Measurements from ENCODE around the gene EMC9.

Gene EMC9

DNA sequence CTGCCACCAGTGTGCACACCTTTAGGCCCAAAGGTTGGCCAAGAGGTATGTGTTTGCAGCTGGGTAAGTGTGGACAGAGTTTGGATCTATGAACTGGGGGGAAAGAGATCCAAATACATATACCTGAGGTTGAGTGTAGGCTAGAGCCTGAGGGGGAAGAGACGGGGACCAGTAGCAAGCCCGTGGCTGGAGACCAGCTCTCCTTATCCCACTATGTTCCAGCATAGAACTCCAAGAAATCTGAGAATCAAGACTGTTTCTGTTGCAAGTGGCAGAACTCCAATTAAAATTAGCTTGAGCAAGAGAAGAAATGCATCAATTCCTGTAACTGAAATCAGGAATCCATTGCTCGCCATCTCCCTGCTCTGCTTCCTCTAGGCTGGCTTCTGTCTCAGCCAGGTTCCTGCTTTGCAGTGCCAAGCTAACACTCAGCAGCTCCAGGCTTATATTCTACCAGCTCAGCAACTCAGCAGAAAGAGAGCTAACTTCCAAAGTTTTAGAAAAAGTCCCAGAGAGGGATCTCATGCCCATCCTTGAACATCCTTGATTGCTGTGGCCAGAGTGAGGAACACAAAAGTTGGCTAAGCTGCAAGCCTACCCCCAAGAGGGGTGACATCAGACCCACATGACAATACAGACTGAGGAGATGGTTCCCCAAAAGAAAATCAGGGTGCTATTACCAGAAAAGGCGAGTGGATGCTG lies 48.7 kb downstream of the EMC9 start:
- DNase-seq, result no peak

- DNase-seq, result no peak
These were observed 49.3 kb downstream of the EMC9 start for GRCh38 chr14:24092110-24092504.

DNA sequence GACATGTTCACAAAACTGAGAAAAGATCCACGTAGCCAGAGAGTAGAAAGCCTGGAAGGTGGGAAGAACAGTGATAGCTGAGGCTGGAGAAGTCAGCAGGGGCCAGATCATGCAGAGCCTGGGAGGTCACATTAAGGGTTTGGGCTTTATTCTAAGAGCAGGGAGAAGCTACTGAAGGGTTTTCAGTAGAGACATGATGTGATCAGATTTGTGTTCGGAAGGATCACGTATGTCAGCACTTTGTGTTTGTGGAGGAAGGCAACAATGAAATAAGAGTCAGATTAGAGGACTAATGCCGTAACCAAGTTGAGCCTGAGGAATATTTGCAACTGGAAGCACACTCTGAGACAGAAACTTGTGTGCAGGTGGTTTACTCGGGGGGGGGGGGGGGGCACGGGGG lies 51.5 kb downstream of the EMC9 start:
- DNase-seq, result no peak

Measured in nucleus accumbens (tissue), 56 donors.